A673 (cell line): Measurements from ENCODE around the gene SLC41A3. TPM values are rescaled to one million over a fixed set of nuclear protein-coding genes. Genes with fewer than 3 reads are reported as not detected.

Experiments used
- BruUV-seq: library from RNA; stranded (reverse); fragments of 400-500 nt; replicated peaks from 2 replicates; lab custom pipeline; 2021; lab: Mats Ljungman, UMichigan
- CTCF ChIA-PET: fragments of 300-600 bp; sonication (Branson Sonifier 250); formaldehyde crosslinking; loops from one replicate; lab custom pipeline; 2022; ENCODE audit warnings: antibody characterized with exemption; lab: Charles Lee
- POLR2A ChIA-PET: fragments of 300-600 bp; sonication (Branson Sonifier 250); formaldehyde crosslinking; loops from one replicate; lab custom pipeline; 2022; ENCODE audit warnings: antibody characterized with exemption; ENCODE audit not compliant: low non-redundant PET; lab: Charles Lee
- DNase-seq: peaks from one replicate; pipeline ENCODE4 v3.0.0-alpha.2; 2015; ENCODE audit warnings: low spot score
- H3K27ac ChIP-seq: fragments of 200-600 bp; sonication (generic); 2 replicates; pipeline ENCODE4 v1.5.1; 2016; ENCODE audit warnings: mixed run types, low read depth, mild to moderate bottlenecking, mixed read lengths, antibody characterized with exemption, low read length; ENCODE audit not compliant: poor library complexity, severe bottlenecking
- H3K27me3 ChIP-seq: fragments of 200-600 bp; sonication (generic); replicated peaks from 2 replicates; pipeline ENCODE4 v1.6.1; 2017; ENCODE audit warnings: mixed run types, low read depth, mild to moderate bottlenecking, mixed read lengths, antibody characterized with exemption, low read length; ENCODE audit not compliant: insufficient read depth, poor library complexity
- H3K36me3 ChIP-seq: fragments of 200-600 bp; sonication (generic); 2 replicates; pipeline ENCODE4 v1.6.1; 2016; ENCODE audit warnings: mixed run types, mild to moderate bottlenecking, mixed read lengths, antibody characterized with exemption, low read length; ENCODE audit not compliant: insufficient read depth, poor library complexity, severe bottlenecking
- H3K4me1 ChIP-seq: fragments of 200-600 bp; sonication (generic); 2 replicates; pipeline ENCODE4 v1.6.1; 2017; ENCODE audit warnings: mixed run types, mild to moderate bottlenecking, mixed read lengths, antibody characterized with exemption, low read length; ENCODE audit not compliant: insufficient read depth, poor library complexity, severe bottlenecking
- H3K4me3 ChIP-seq: fragments of 200-600 bp; sonication (generic); 2 replicates; pipeline ENCODE4 v1.5.1; 2016; ENCODE audit warnings: low read depth, mixed run types, mild to moderate bottlenecking, mixed read lengths, low read length; ENCODE audit not compliant: poor library complexity, severe bottlenecking
- H3K9me3 ChIP-seq: fragments of 200-600 bp; sonication (generic); 2 replicates; pipeline ENCODE4 v1.6.1; 2016; ENCODE audit warnings: mixed run types, low read depth, mild to moderate bottlenecking, mixed read lengths, antibody characterized with exemption, low read length; ENCODE audit not compliant: poor library complexity, severe bottlenecking
- EZH2 ChIP-seq: fragments of 200-600 bp; sonication (generic); IDR thresholded peaks from 2 replicates; pipeline ENCODE4 v1.6.1; 2017; ENCODE audit warnings: borderline replicate concordance, low read depth, mild to moderate bottlenecking, mixed read lengths, antibody characterized with exemption, low read length; ENCODE audit not compliant: poor library complexity, severe bottlenecking
- intact Hi-C: fragments of 100-400 bp; cut with micrococcal nuclease; formaldehyde crosslinking; loops from one replicate; pipeline ENCODE4 v1.10.0; 2022; ENCODE audit not compliant: unreplicated experiment
- total RNA-seq: library from RNA; stranded (reverse); gene quantifications from 2 replicates; pipeline ENCODE4 v1.2.3, GENCODE V29; 2021
- TF ChIP-seq, protein P1 (sequence below): fragments of 300-800, 200-600 bp; sonication (generic); conservative IDR thresholded peaks from 2 replicates; pipeline ENCODE4 v1.5.1; 2017; ENCODE audit warnings: low read depth, mild to moderate bottlenecking, antibody characterized with exemption, low read length, moderate library complexity, mixed read lengths

The SLC41A3 gene
- total RNA-seq, 1 experiment from 2014 or later = 56.5 TPM

DNA sequence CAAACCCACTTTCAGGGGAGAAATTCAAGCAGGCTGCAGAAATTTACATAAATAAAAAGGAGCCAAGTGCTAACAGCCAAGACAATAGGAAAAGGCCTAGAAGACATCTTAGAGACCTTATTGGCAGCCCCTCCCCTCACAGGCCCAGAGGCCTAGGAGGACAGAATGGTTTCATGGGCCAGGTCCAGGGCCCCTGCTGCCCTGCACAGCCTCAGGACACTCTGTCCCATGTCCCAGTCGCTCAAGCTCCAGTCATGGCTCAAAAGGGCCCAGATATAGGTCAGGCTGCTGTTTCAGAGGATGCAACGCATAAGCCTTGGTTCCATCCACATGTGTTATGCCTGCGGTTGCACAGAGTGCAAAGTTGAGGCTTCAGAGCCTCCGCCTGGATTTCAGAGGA is 55.8 kb downstream of the SLC41A3 start:
- H3K27me3 ChIP-seq = no peaks in the 10 kb centered on the region
- no peak for DNase-seq
- TF ChIP-seq EZH2 = no peak
- TF ChIP-seq, protein P1, sequence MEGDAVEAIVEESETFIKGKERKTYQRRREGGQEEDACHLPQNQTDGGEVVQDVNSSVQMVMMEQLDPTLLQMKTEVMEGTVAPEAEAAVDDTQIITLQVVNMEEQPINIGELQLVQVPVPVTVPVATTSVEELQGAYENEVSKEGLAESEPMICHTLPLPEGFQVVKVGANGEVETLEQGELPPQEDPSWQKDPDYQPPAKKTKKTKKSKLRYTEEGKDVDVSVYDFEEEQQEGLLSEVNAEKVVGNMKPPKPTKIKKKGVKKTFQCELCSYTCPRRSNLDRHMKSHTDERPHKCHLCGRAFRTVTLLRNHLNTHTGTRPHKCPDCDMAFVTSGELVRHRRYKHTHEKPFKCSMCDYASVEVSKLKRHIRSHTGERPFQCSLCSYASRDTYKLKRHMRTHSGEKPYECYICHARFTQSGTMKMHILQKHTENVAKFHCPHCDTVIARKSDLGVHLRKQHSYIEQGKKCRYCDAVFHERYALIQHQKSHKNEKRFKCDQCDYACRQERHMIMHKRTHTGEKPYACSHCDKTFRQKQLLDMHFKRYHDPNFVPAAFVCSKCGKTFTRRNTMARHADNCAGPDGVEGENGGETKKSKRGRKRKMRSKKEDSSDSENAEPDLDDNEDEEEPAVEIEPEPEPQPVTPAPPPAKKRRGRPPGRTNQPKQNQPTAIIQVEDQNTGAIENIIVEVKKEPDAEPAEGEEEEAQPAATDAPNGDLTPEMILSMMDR = no peak
- peaks cover 4% of the 10 kb centered on the region for H3K4me1 ChIP-seq
- no peak overlapping the region for H3K27ac ChIP-seq
- intact Hi-C loops = no loop called here
- ChIA-PET CTCF (no interaction called here), POLR2A (no interaction called here)
- H3K9me3 ChIP-seq = peaks cover 18% of the 10 kb centered on the region
- H3K36me3 ChIP-seq = no peaks in the 10 kb centered on the region
- BruUV-seq = no TSS peak
- no peak overlapping the region for H3K4me3 ChIP-seq

DNA sequence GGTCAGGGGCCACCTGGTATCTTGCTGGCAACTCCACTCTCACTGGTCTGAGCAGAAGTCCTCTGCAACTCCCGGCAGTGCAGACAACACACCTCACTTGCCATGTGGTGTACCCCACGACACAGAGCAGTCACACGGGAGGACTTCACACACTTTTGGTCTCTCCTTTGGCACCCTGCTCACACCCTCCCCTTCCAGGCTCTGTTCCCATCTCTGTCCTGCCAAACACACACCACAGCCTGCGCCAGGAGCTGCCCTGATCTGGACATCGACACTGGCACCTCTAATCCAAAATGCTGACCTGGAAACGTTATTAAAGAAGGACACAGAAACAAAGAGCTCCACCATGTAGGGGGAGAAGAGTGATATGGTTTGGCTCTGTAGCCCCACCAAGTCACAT is 57.2 kb downstream of the SLC41A3 start:
- no peak for TF ChIP-seq EZH2
- TF ChIP-seq, protein P1 = no peak
- Histone ChIP-seq H3K9me3 (peaks cover 18% of the 10 kb centered on the region), H3K27ac (no peak overlapping the region), H3K4me1 (peaks cover 4% of the 10 kb centered on the region), H3K27me3 (no peaks in the 10 kb centered on the region), H3K4me3 (no peak overlapping the region), H3K36me3 (no peaks in the 10 kb centered on the region)
- intact Hi-C loops = no loop called here
- BruUV-seq = no TSS peak
- ChIA-PET POLR2A (no interaction called here), CTCF (no interaction called here)
- DNase-seq = no peak

DNA sequence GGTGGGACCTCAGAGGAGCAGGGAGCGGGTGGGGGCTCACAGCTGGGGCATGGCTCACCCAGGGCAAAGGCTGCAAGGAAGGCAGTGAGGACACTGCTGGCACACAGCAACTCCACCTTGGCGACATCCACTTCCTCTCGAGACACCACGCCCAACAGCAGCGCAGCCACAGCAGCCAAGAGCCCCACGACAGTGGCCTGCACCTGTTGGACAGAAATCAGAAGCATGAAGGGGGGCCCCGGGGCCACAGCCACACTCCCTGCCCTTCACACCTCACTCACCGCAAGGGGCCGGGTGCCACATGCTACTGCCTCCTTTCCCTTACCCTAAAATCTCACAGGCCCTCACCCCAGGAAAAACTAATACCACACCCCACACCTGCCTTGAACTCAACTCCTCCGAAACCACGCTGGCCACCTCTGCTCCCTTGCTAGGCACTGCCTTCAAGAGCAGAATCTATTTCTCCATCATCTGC is 57.6 kb downstream of the SLC41A3 start:
- BruUV-seq = no TSS peak
- intact Hi-C loops = no loop called here
- Histone ChIP-seq H3K27me3 (no peaks in the 10 kb centered on the region), H3K36me3 (no peaks in the 10 kb centered on the region), H3K27ac (no peak overlapping the region), H3K4me3 (no peak overlapping the region), H3K9me3 (peaks cover 18% of the 10 kb centered on the region), H3K4me1 (peaks cover 4% of the 10 kb centered on the region)
- ChIA-PET POLR2A (no interaction called here), CTCF (no interaction called here)
- DNase-seq = no peak
- TF ChIP-seq, protein P1 = no peak
- TF ChIP-seq EZH2 = no peak
